Sigmoid colon (tissue), 7 donors: Measurements from ENCODE around the gene KCNJ6. TPM values are rescaled to one million over a fixed set of nuclear protein-coding genes. Genes with fewer than 3 reads are reported as not detected.
"Not testable (repeated sequence)": the region's sequence is repeated elsewhere in the genome, so short reads cannot be mapped to it uniquely, and the experiment has no call there.

Source experiments
- DNase-seq: peaks from one replicate; pipeline ENCODE4 v3.0.0-alpha.2; 2019
- H3K27ac ChIP-seq, 4 donors: fragments of 200-600 bp; sonication (generic); one replicate each; pipeline ENCODE4 v1.5.1; 2016 to 2019; ENCODE audit warnings: mild to moderate bottlenecking in 1 of 4
- H3K27me3 ChIP-seq, 3 donors: fragments of 200-600 bp; sonication (generic); one replicate each; pipeline ENCODE4 v1.5.1; 2019; ENCODE audit warnings: mild to moderate bottlenecking in 1 of 3
- H3K36me3 ChIP-seq, 4 donors: fragments of 200-600 bp; sonication (generic); one replicate each; pipeline ENCODE4 v1.5.1; 2016 to 2019
- H3K4me1 ChIP-seq, 4 donors: fragments of 200-600 bp; sonication (generic); one replicate each; pipeline ENCODE4 v1.5.1; 2017 to 2019
- H3K4me3 ChIP-seq, 4 donors: fragments of 200-600 bp; sonication (generic); one replicate each; pipeline ENCODE4 v1.5.1; 2017 to 2019; ENCODE audit warnings: mild to moderate bottlenecking in 2 of 4, moderate library complexity in 1 of 4
- H3K9me3 ChIP-seq, 4 donors: fragments of 200-600 bp in 3 of 4; sonication (generic) in 3 of 4; one replicate each; pipeline versions ENCODE4 v1.5.1 to v1.6.1; 2013 to 2019
- CTCF ChIP-seq, 4 experiments: fragments of 450-650 bp in 3 of 4; fragments of 200-600 bp in 1 of 4; IDR thresholded peaks; one replicate each; pipeline ENCODE4 v1.5.1; 2016 to 2019; ENCODE audit warnings: antibody characterized with exemption in 4 of 4, mild to moderate bottlenecking in 3 of 4, moderate library complexity in 2 of 4
- EP300 ChIP-seq, 4 donors: sonication (generic); formaldehyde crosslinking; IDR thresholded peaks; one replicate each; pipeline ENCODE4 v1.6.1; 2017; ENCODE audit warnings: antibody characterized with exemption in 4 of 4
- POLR2A ChIP-seq, 2 donors: fragments of 450-650 bp; IDR thresholded peaks; one replicate each; pipeline ENCODE4 v1.6.1; 2016; ENCODE audit warnings: antibody characterized with exemption in 2 of 2, mild to moderate bottlenecking in 2 of 2, moderate library complexity in 2 of 2
- POLR2AphosphoS5 ChIP-seq, 4 donors: sonication (generic); formaldehyde crosslinking; IDR thresholded peaks; one replicate each; pipeline ENCODE4 v1.6.1; 2017; ENCODE audit warnings: antibody characterized with exemption in 4 of 4
- WGBS, 2 donors: extraction: QIAGEN DNeasy Blood & Tissue Kit; methylation state at CpG; one replicate each; pipeline ENCODE4 v1.1.7; 2013; 5-methylcytosine and 5-hydroxymethylcytosine counted together
- intact Hi-C: fragments of 100-400 bp; cut with DNase I; formaldehyde crosslinking; loops from one replicate; pipeline ENCODE4 v1.15.1; 2023
- polyA plus RNA-seq, 3 donors: library from polyadenylated mRNA; stranded (reverse); fragments of 200-250 nt; gene quantifications; one replicate each; pipeline ENCODE4 v1.2.3, GENCODE V29; 2013
- total RNA-seq, 4 donors: library from RNA; depleted of rRNA; stranded (reverse); fragments of >200 nt; gene quantifications; one replicate each; pipeline ENCODE4 v1.1.0, GENCODE V29; 2016
- donor health status: healthy with polysubstance abuse.
- donor health status: Bipolar disorder and iron deficiency.
- donor health status: healthy.

KCNJ6 gene
- total and polyA plus RNA-seq, 7 donors, result under 0.01 to 0.04 (median under 0.01) TPM; not detected in 2

GRCh38 chr21:37645848-37646247 is 270.4 kb downstream of the KCNJ6 start:
- Histone ChIP-seq H3K9me3 (no peaks in the 10 kb centered on the region), H3K4me3 (peak overlapping the region in 1 of 4 donors; percentile 10), H3K27me3 (no peaks in the 10 kb centered on the region), H3K36me3 (no peaks in the 10 kb centered on the region), H3K4me1 (peaks cover 0 to 17% (median 11%) of the 10 kb centered on the region in 4 donors), H3K27ac (peak overlapping the region in 3 of 4 donors; percentile 58 to 65 (median 59))
- no peak for DNase-seq
- 52 to 63% methylated on average over 6 of the region's 6 CpGs for WGBS, 2 donors
- no peak for TF ChIP-seq POLR2AphosphoS5 (IDR thresholded peaks at IDR 0.05)
- no peak for TF ChIP-seq POLR2A (IDR thresholded peaks at IDR 0.05)
- no peak for TF ChIP-seq CTCF (IDR thresholded peaks at IDR 0.05)
- no peak for TF ChIP-seq EP300 (IDR thresholded peaks at IDR 0.05)
- intact Hi-C loops, result loop anchor here (5.0 kb wide), 1 partner anchor 84 kb away; no protein-coding TSS in a partner anchor

GRCh38 chr21:37644636-37645035 is 271.6 kb downstream of the KCNJ6 start:
- no peaks in the 10 kb centered on the region for H3K36me3 ChIP-seq
- DNase-seq, result no peak
- no peak for TF ChIP-seq EP300 (IDR thresholded peaks at IDR 0.05)
- TF ChIP-seq POLR2AphosphoS5 (IDR thresholded peaks at IDR 0.05), result no peak
- TF ChIP-seq CTCF (IDR thresholded peaks at IDR 0.05), result no peak
- no peak for TF ChIP-seq POLR2A (IDR thresholded peaks at IDR 0.05)

GRCh38 chr21:37643862-37644261 is 272.4 kb downstream of the KCNJ6 start:
- H3K27ac ChIP-seq, intact Hi-C loops, H3K4me3 ChIP-seq, H3K36me3 ChIP-seq, DNase-seq, H3K9me3 ChIP-seq, H3K27me3 ChIP-seq: not testable (repeated sequence)
- peaks cover 0 to 17% (median 11%) of the 10 kb centered on the region in 4 donors for H3K4me1 ChIP-seq

More at GRCh38 chr21:37644636-37645035, 271.6 kb downstream of the KCNJ6 start:
- Histone ChIP-seq H3K4me1 (peaks cover 0 to 17% (median 11%) of the 10 kb centered on the region in 4 donors), H3K9me3 (no peaks in the 10 kb centered on the region), H3K4me3 (no peak overlapping the region), H3K27me3 (no peaks in the 10 kb centered on the region), H3K27ac (no peak overlapping the region)
- intact Hi-C loops, result loop anchor here (5.0 kb wide), 1 partner anchor 82 kb away; no protein-coding TSS in a partner anchor
- WGBS, 2 donors, result 54 to 66% methylated on average over 8 of the region's 8 CpGs

GRCh38 chr21:37642493-37642892 is 273.8 kb downstream of the KCNJ6 start:
- Histone ChIP-seq H3K27ac (no peak overlapping the region), H3K4me3 (no peak overlapping the region), H3K36me3 (no peaks in the 10 kb centered on the region), H3K9me3 (no peaks in the 10 kb centered on the region), H3K27me3 (no peaks in the 10 kb centered on the region), H3K4me1 (peaks cover 0 to 17% (median 11%) of the 10 kb centered on the region in 4 donors)
- TF ChIP-seq POLR2AphosphoS5 (IDR thresholded peaks at IDR 0.05), result no peak
- no peak for TF ChIP-seq EP300 (IDR thresholded peaks at IDR 0.05)
- TF ChIP-seq POLR2A (IDR thresholded peaks at IDR 0.05), result no peak
- TF ChIP-seq CTCF (IDR thresholded peaks at IDR 0.05), result no peak
- whole genome bisulfite sequencing, 2 donors, result 37 to 70% methylated on average over 3 of the region's 3 CpGs
- no peak for DNase-seq
- intact Hi-C loops, result no loop called here

- WGBS, 2 donors, result 62 to 75% methylated on average over 2 of the region's 2 CpGs
- intact Hi-C loops, result no loop called here
- DNase-seq, result no peak
- H3K9me3 ChIP-seq, result no peaks in the 10 kb centered on the region
- no peak for TF ChIP-seq POLR2AphosphoS5 (IDR thresholded peaks at IDR 0.05)
- no peak for TF ChIP-seq CTCF (IDR thresholded peaks at IDR 0.05)
- no peak for TF ChIP-seq POLR2A (IDR thresholded peaks at IDR 0.05)
- TF ChIP-seq EP300 (IDR thresholded peaks at IDR 0.05), result no peak
- no peaks in the 10 kb centered on the region for H3K27me3 ChIP-seq
- H3K27ac ChIP-seq, result no peak overlapping the region
- H3K4me3 ChIP-seq, result no peak overlapping the region
- no peaks in the 10 kb centered on the region for H3K36me3 ChIP-seq
- peaks cover 0 to 17% (median 13%) of the 10 kb centered on the region in 4 donors for H3K4me1 ChIP-seq
These were observed 276.5 kb downstream of the KCNJ6 start for GRCh38 chr21:37639756-37640155.
